ENCODE measurements around the gene FAM43B.

Gene FAM43B

GRCh38 chr1:20596106-20596505, 43.7 kb downstream of the FAM43B start:
- no peak for DNase-seq

DNA sequence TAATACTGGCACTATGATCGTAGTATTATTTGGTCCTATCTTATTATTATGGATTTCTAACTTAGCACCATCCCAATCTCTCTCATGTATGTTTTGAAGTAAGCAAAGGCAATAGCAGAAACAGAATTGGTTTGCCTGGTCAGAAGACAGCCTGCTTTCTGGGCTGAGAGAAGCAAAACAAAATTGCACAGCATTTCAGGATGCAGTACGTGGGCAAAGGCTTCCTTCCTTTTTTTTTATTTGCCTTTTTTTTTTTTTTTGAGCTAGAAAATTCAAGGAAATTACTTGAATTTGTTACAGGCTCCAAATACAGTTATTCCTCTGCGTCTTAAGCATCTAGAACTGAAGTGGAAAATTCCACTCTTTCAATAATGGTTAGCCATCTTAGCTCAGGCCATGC, 45.3 kb downstream of the FAM43B start:
- Histone ChIP-seq H3K4ac (ENCODE audit: low read depth, low read length) (no peak overlapping the region), H4K12ac (ENCODE audit: low read depth, low read length) (no peak overlapping the region), H4K8ac (ENCODE audit: low read depth, low read length) (no peak overlapping the region), H3K4me1 (ENCODE audit: control insufficient read depth in 1 of 2, insufficient read depth in 2 of 2, low read length in 2 of 2) (no peaks in the 10 kb centered on the region), H3K36me3 (ENCODE audit: control insufficient read depth in 1 of 2, insufficient read depth in 2 of 2, low read length in 2 of 2) (no peaks in the 10 kb centered on the region), H4K91ac (ENCODE audit: low read depth, low read length) (no peak overlapping the region), H2BK120ac (ENCODE audit: insufficient read depth, low read length, poor library complexity) (no peak overlapping the region), H3K4me2 (ENCODE audit: low read length) (no peak overlapping the region), H3K9ac (ENCODE audit: low read length) (no peak overlapping the region), H3K14ac (ENCODE audit: low read length) (no peak overlapping the region), H3K79me1 (ENCODE audit: low read length) (no peaks in the 10 kb centered on the region), H3K27me3 (ENCODE audit: insufficient read depth, low read length) (no peaks in the 10 kb centered on the region), H2BK12ac (ENCODE audit: low read length) (no peak overlapping the region), H3K23ac (ENCODE audit: low read length) (no peak overlapping the region), H3K79me2 (ENCODE audit: control insufficient read depth, insufficient read depth, low read length, poor library complexity) (no peaks in the 10 kb centered on the region), H3K18ac (ENCODE audit: low read length) (no peak overlapping the region), H2BK5ac (ENCODE audit: low read depth, low read length, poor library complexity) (no peak overlapping the region), H2AFZ (ENCODE audit: insufficient read depth, low read length, poor library complexity) (no peak overlapping the region), H3K9me3 (ENCODE audit: insufficient read depth, low read depth, low read length) (no peaks in the 10 kb centered on the region), H3K4me3 (ENCODE audit: low read depth, low read length) (no peak overlapping the region), H2AK5ac (ENCODE audit: low read length) (no peak overlapping the region), H3K27ac (ENCODE audit: low read depth, low read length) (no peak overlapping the region)
- DNase-seq, result no peak
- WGBS (ENCODE audit: extremely low coverage, insufficient coverage, insufficient read length), result no CpG with 5 or more reads among the region's 3 CpGs

More at GRCh38 chr1:20596106-20596505, 43.7 kb downstream of the FAM43B start:
- Histone ChIP-seq H4K91ac (ENCODE audit: low read depth, low read length) (no peak overlapping the region), H3K9me3 (ENCODE audit: insufficient read depth, low read depth, low read length) (no peaks in the 10 kb centered on the region), H2BK5ac (ENCODE audit: low read depth, low read length, poor library complexity) (no peak overlapping the region), H3K23ac (ENCODE audit: low read length) (no peak overlapping the region), H3K4me2 (ENCODE audit: low read length) (no peak overlapping the region), H3K14ac (ENCODE audit: low read length) (no peak overlapping the region), H3K4me3 (ENCODE audit: low read depth, low read length) (no peak overlapping the region), H4K12ac (ENCODE audit: low read depth, low read length) (no peak overlapping the region), H3K36me3 (ENCODE audit: control insufficient read depth in 1 of 2, insufficient read depth in 2 of 2, low read length in 2 of 2) (no peaks in the 10 kb centered on the region), H3K27me3 (ENCODE audit: insufficient read depth, low read length) (no peaks in the 10 kb centered on the region), H2AFZ (ENCODE audit: insufficient read depth, low read length, poor library complexity) (no peak overlapping the region), H3K9ac (ENCODE audit: low read length) (no peak overlapping the region), H2BK12ac (ENCODE audit: low read length) (no peak overlapping the region), H3K79me1 (ENCODE audit: low read length) (no peaks in the 10 kb centered on the region), H3K4ac (ENCODE audit: low read depth, low read length) (no peak overlapping the region), H2AK5ac (ENCODE audit: low read length) (no peak overlapping the region), H3K79me2 (ENCODE audit: control insufficient read depth, insufficient read depth, low read length, poor library complexity) (no peaks in the 10 kb centered on the region), H3K18ac (ENCODE audit: low read length) (no peak overlapping the region), H4K8ac (ENCODE audit: low read depth, low read length) (no peak overlapping the region), H2BK120ac (ENCODE audit: insufficient read depth, low read length, poor library complexity) (no peak overlapping the region), H3K4me1 (ENCODE audit: control insufficient read depth in 1 of 2, insufficient read depth in 2 of 2, low read length in 2 of 2) (no peaks in the 10 kb centered on the region), H3K27ac (ENCODE audit: low read depth, low read length) (no peak overlapping the region)
- no CpG with 5 or more reads among the region's 6 CpGs for WGBS (ENCODE audit: extremely low coverage, insufficient coverage, insufficient read length)

DNA sequence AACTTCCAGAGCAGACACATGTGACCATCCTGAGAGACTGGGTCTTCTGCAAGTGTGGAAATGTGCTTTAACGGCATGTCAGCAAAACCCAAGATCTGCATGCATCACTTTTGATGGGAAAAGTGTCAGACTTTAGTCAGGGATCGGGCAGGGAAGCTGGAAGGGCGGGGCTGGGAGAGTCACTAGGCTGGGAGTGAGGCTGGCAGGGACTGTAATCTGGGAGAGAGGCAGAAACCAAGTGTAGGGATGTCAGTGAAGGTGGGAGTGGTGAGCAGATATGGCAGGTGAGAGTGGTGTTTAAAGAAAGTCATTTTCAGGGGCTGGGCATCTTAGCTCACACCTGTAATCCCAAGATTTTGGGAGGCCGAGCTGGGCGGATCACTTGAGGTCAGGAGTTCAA, 47.8 kb downstream of the FAM43B start:
- Histone ChIP-seq H2BK5ac (ENCODE audit: low read depth, low read length, poor library complexity) (no peak overlapping the region), H4K91ac (ENCODE audit: low read depth, low read length) (no peak overlapping the region), H3K4me3 (ENCODE audit: low read depth, low read length) (no peak overlapping the region), H3K4me2 (ENCODE audit: low read length) (no peak overlapping the region), H4K12ac (ENCODE audit: low read depth, low read length) (no peak overlapping the region), H3K79me2 (ENCODE audit: control insufficient read depth, insufficient read depth, low read length, poor library complexity) (no peaks in the 10 kb centered on the region), H3K4me1 (ENCODE audit: control insufficient read depth in 1 of 2, insufficient read depth in 2 of 2, low read length in 2 of 2) (no peaks in the 10 kb centered on the region), H3K9ac (ENCODE audit: low read length) (no peak overlapping the region), H3K27me3 (ENCODE audit: insufficient read depth, low read length) (no peaks in the 10 kb centered on the region), H2AK5ac (ENCODE audit: low read length) (no peak overlapping the region), H3K4ac (ENCODE audit: low read depth, low read length) (no peak overlapping the region), H2BK120ac (ENCODE audit: insufficient read depth, low read length, poor library complexity) (no peak overlapping the region), H3K27ac (ENCODE audit: low read depth, low read length) (no peak overlapping the region), H2BK12ac (ENCODE audit: low read length) (no peak overlapping the region), H3K14ac (ENCODE audit: low read length) (no peak overlapping the region), H3K79me1 (ENCODE audit: low read length) (no peaks in the 10 kb centered on the region), H3K23ac (ENCODE audit: low read length) (no peak overlapping the region), H2AFZ (ENCODE audit: insufficient read depth, low read length, poor library complexity) (no peak overlapping the region), H3K36me3 (ENCODE audit: control insufficient read depth in 1 of 2, insufficient read depth in 2 of 2, low read length in 2 of 2) (no peaks in the 10 kb centered on the region), H4K8ac (ENCODE audit: low read depth, low read length) (no peak overlapping the region), H3K9me3 (ENCODE audit: insufficient read depth, low read depth, low read length) (no peaks in the 10 kb centered on the region), H3K18ac (ENCODE audit: low read length) (no peak overlapping the region)
- no peak for DNase-seq
- no CpG with 5 or more reads among the region's 5 CpGs for WGBS (ENCODE audit: extremely low coverage, insufficient coverage, insufficient read length)

GRCh38 chr1:20601129-20601825, 48.9 kb downstream of the FAM43B start:
- H3K4ac ChIP-seq (ENCODE audit: low read depth, low read length), result no peak overlapping the region
- H3K27ac ChIP-seq (ENCODE audit: low read depth, low read length), result no peak overlapping the region

More at GRCh38 chr1:20601129-20601825, 48.9 kb downstream of the FAM43B start:
- H4K8ac ChIP-seq (ENCODE audit: low read depth, low read length), result no peak overlapping the region
- H4K12ac ChIP-seq (ENCODE audit: low read depth, low read length), result no peak overlapping the region
- H3K4me2 ChIP-seq (ENCODE audit: low read length), result no peak overlapping the region
- no peak overlapping the region for H3K9ac ChIP-seq (ENCODE audit: low read length)
- H2BK12ac ChIP-seq (ENCODE audit: low read length), result no peak overlapping the region
- H4K91ac ChIP-seq (ENCODE audit: low read depth, low read length), result no peak overlapping the region
- no CpG with 5 or more reads among the region's 5 CpGs for WGBS (ENCODE audit: extremely low coverage, insufficient coverage, insufficient read length)
- no peaks in the 10 kb centered on the region for H3K36me3 ChIP-seq (ENCODE audit: control insufficient read depth in 1 of 2, insufficient read depth in 2 of 2, low read length in 2 of 2)
- no peak overlapping the region for H3K18ac ChIP-seq (ENCODE audit: low read length)
- no peak overlapping the region for H3K14ac ChIP-seq (ENCODE audit: low read length)
- no peak overlapping the region for H2AFZ ChIP-seq (ENCODE audit: insufficient read depth, low read length, poor library complexity)
- H3K79me2 ChIP-seq (ENCODE audit: control insufficient read depth, insufficient read depth, low read length, poor library complexity), result no peaks in the 10 kb centered on the region
- H2BK120ac ChIP-seq (ENCODE audit: insufficient read depth, low read length, poor library complexity), result no peak overlapping the region
- H3K23ac ChIP-seq (ENCODE audit: low read length), result no peak overlapping the region
- H3K27me3 ChIP-seq (ENCODE audit: insufficient read depth, low read length), result no peaks in the 10 kb centered on the region
- H3K4me3 ChIP-seq (ENCODE audit: low read depth, low read length), result no peak overlapping the region
- DNase-seq, result no peak
- no peaks in the 10 kb centered on the region for H3K4me1 ChIP-seq (ENCODE audit: control insufficient read depth in 1 of 2, insufficient read depth in 2 of 2, low read length in 2 of 2)
- H3K79me1 ChIP-seq (ENCODE audit: low read length), result no peaks in the 10 kb centered on the region
- no peak overlapping the region for H2AK5ac ChIP-seq (ENCODE audit: low read length)
- no peak overlapping the region for H2BK5ac ChIP-seq (ENCODE audit: low read depth, low read length, poor library complexity)
- no peaks in the 10 kb centered on the region for H3K9me3 ChIP-seq (ENCODE audit: insufficient read depth, low read depth, low read length)

Measured in trophoblast cell (in vitro differentiated cells and primary cell).